ENCODE measurements around the gene FLYWCH2. TPM values are rescaled to one million over a fixed set of nuclear protein-coding genes. Genes with fewer than 3 reads are reported as not detected.
A peak's percentile ranks its signal among the peaks of the same experiment; 100 is the strongest.

FLYWCH2 gene
- total and polyA plus RNA-seq, 2 of the 4 experiments (the other 2 are of a cell fraction) = 42.3 to 66.3 TPM

DNA sequence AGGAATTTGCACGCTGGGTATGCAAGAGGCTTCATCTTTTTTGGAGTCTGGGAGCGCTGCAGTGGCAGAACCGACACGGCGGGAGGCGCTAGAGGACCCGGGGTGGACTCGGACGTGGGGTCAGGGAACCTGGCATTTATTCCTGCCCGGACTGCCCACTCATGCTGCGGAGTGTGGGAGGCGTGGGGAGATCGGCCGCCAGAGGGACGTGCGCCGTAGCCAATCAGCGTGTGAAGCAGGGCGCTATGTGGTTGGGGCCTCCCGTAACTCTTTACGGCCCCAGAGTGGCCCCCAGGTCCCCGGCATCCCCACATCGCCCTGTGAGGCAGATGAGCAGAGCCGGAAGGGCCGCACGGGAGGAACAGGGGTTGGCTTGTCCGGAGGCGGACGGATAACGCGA, 11.2 kb downstream of the FLYWCH2 start:
- Histone ChIP-seq H3K56ac (ENCODE audit: extremely low read depth, insufficient read depth, low read length) (no peak overlapping the region), H4K91ac (ENCODE audit: insufficient read depth, low read depth, low read length) (no peak overlapping the region), H2AFZ (replicated peaks; ENCODE audit: low read length, poor library complexity) (peak overlapping the region; percentile 11), H3K79me1 (ENCODE audit: low read depth in 1 of 2, low read length in 2 of 2) (peaks cover 10 to 40% of the 10 kb centered on the region in 2 experiments), H2AK9ac (replicated peaks; ENCODE audit: low read depth, low read length, poor library complexity) (peak overlapping the region; percentile 65), H4K20me1 (ENCODE audit: insufficient read depth, low read length) (peaks cover 10% of the 10 kb centered on the region; the same call in 1 of the 2 replicates), H3K36me3 (ENCODE audit: control insufficient read depth, insufficient read depth, low read length) (peaks cover 29% of the 10 kb centered on the region), H2BK5ac (ENCODE audit: low read depth, low read length, poor library complexity, severe bottlenecking) (no peak overlapping the region), H2AK5ac (ENCODE audit: low read depth, low read length) (no peak overlapping the region), H2BK20ac (ENCODE audit: low read depth, low read length) (no peak overlapping the region), H4K8ac (ENCODE audit: low read depth in 2 of 2, low read length in 2 of 2) (no peak overlapping the region), H3K18ac (ENCODE audit: low read depth, low read length) (no peak overlapping the region), H2BK120ac (ENCODE audit: low read depth, low read length) (no peak overlapping the region), H3K23ac (ENCODE audit: low read depth, low read length) (no peak overlapping the region), H3K4me1 (ENCODE audit: control insufficient read depth, insufficient read depth, low read length) (peaks cover 13% of the 10 kb centered on the region), H3K4me2 (ENCODE audit: low read depth, low read length) (no peak overlapping the region), H3K14ac (replicated peaks; ENCODE audit: low read depth, low read length) (no peak overlapping the region), H4K5ac (ENCODE audit: low read depth, low read length) (no peak overlapping the region), H3K9me1 (ENCODE audit: insufficient read depth, low read length) (peaks cover 11% of the 10 kb centered on the region), H3K9ac (ENCODE audit: low read depth, low read length) (no peak overlapping the region), H3K4me3 (ENCODE audit: insufficient read depth, low read depth, low read length) (no peak overlapping the region), H2BK15ac (ENCODE audit: low read depth, low read length) (no peak overlapping the region), H3K9me3 (ENCODE audit: control insufficient read depth, insufficient read depth, low read length) (no peaks in the 10 kb centered on the region), H3K27me3 (ENCODE audit: control insufficient read depth, insufficient read depth, low read length) (no peaks in the 10 kb centered on the region), H3K27ac (ENCODE audit: insufficient read depth, low read length) (no peak overlapping the region), H3K4ac (ENCODE audit: low read depth, low read length) (no peak overlapping the region)
- intact Hi-C loops (cut with micrococcal nuclease) = no loop called here
- POLR2A ChIA-PET (ENCODE audit: unreplicated experiment) = no interaction called here
- dilution Hi-C loops (cut with HindIII; ENCODE audit: low sequenced_read_pairs, unreplicated experiment) = no loop called here
- no TSS peak for BruUV-seq (replicated peaks)
- WGBS, 2 experiments (ENCODE audit: extremely low coverage in 2 of 2, insufficient read length in 1 of 2) = 83% methylated on average over 18 of the region's 31 CpGs; no CpG with 5 or more reads in 1 of the 2 experiments
- CTCF ChIA-PET = no interaction called here
- TF ChIP-seq USF2 (IDR thresholded peaks at IDR 0.05; ENCODE audit: low read depth, low read length) (no peak), POLR2A (IDR thresholded peaks at IDR 0.05; ENCODE audit: low read depth, low read length) (no peak), CHD1 (IDR thresholded peaks at IDR 0.05; ENCODE audit: low read depth, low read length) (no peak), BHLHE40 (IDR thresholded peaks at IDR 0.05; ENCODE audit: low read depth, low read length) (no peak), NFE2L2 (IDR thresholded peaks at IDR 0.05; ENCODE audit: low read depth, low read length) (no peak), MXI1 (IDR thresholded peaks at IDR 0.05; ENCODE audit: borderline replicate concordance, low read depth, low read length) (no peak), CEBPB (IDR thresholded peaks at IDR 0.05; ENCODE audit: low read depth, low read length) (no peak), RAD21 (IDR thresholded peaks at IDR 0.05; ENCODE audit: low read length) (no peak), RFX5 (IDR thresholded peaks at IDR 0.05; ENCODE audit: low read depth, low read length) (no peak), SMC3 (IDR thresholded peaks at IDR 0.05; ENCODE audit: low read depth, low read length) (no peak), MAFK (IDR thresholded peaks at IDR 0.05; ENCODE audit: low read depth, low read length) (no peak), MAZ (IDR thresholded peaks at IDR 0.05; ENCODE audit: borderline replicate concordance, low read depth, low read length) (no peak), RCOR1 (IDR thresholded peaks at IDR 0.05; ENCODE audit: insufficient replicate concordance, low read length) (no peak), CTCF (conservative IDR thresholded peaks at IDR 0.05; ENCODE audit: low read depth, low read length) (no peak), FOS (IDR thresholded peaks at IDR 0.05; ENCODE audit: low read depth, low read length) (no peak)
- TF ChIP-seq, protein P1, sequence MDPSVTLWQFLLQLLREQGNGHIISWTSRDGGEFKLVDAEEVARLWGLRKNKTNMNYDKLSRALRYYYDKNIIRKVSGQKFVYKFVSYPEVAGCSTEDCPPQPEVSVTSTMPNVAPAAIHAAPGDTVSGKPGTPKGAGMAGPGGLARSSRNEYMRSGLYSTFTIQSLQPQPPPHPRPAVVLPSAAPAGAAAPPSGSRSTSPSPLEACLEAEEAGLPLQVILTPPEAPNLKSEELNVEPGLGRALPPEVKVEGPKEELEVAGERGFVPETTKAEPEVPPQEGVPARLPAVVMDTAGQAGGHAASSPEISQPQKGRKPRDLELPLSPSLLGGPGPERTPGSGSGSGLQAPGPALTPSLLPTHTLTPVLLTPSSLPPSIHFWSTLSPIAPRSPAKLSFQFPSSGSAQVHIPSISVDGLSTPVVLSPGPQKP (IDR thresholded peaks at IDR 0.05; ENCODE audit: borderline replicate concordance, low read depth, low read length) = no peak
- ATAC-seq (ENCODE audit: low read depth) (no peak), DNase-seq (no peak)
- in situ Hi-C loops (cut with MboI; ENCODE audit: low sequenced_read_pairs) = no loop called here
